MM.1S (cell line): Measurements from ENCODE around the gene DEPDC5.
A peak's percentile ranks its signal among the peaks of the same experiment; 100 is the strongest.

ENCODE experiments used
- DNase-seq: peaks from one replicate; pipeline ENCODE4 v3.0.0-alpha.2; 2015
- H2AFZ ChIP-seq: fragments of 300-600 bp; sonication (generic); 2 replicates; pipeline ENCODE4 v1.6.0; 2016; ENCODE audit warnings: antibody characterized with exemption, low read length
- H3F3A ChIP-seq: fragments of 300-600 bp; sonication (generic); 2 replicates; pipeline ENCODE4 v1.6.1; 2016; ENCODE audit warnings: mild to moderate bottlenecking, antibody characterized with exemption, low read length, moderate library complexity, mixed read lengths; ENCODE audit not compliant: insufficient read depth
- H3K27ac ChIP-seq: fragments of 300-600 bp; sonication (generic); 2 replicates; pipeline ENCODE4 v1.5.1; 2016; ENCODE audit warnings: mild to moderate bottlenecking, low read length
- H3K27me3 ChIP-seq: fragments of 300-600 bp; sonication (generic); replicated peaks from 2 replicates; pipeline ENCODE4 v1.6.0; 2016; ENCODE audit warnings: low read length; ENCODE audit not compliant: insufficient read depth
- H3K36me3 ChIP-seq: fragments of 300-600 bp; sonication (generic); replicated peaks from 2 replicates; pipeline ENCODE4 v1.6.1; 2016; ENCODE audit warnings: mild to moderate bottlenecking, low read length, mixed read lengths; ENCODE audit not compliant: insufficient read depth
- H3K4me1 ChIP-seq: fragments of 300-600 bp; sonication (generic); 2 replicates; pipeline ENCODE4 v1.6.1; 2016; ENCODE audit warnings: low read length, mixed read lengths
- H3K4me2 ChIP-seq: fragments of 300-600 bp; sonication (generic); 2 replicates; pipeline ENCODE4 v1.6.0; 2016; ENCODE audit warnings: low read depth, low read length
- H3K4me3 ChIP-seq: fragments of 300-600 bp; sonication (generic); 2 replicates; pipeline ENCODE4 v1.5.1; 2016; ENCODE audit warnings: low read length, mixed read lengths
- H3K79me2 ChIP-seq: fragments of 300-600 bp; sonication (generic); 2 replicates; pipeline ENCODE4 v1.6.1; 2016; ENCODE audit warnings: mixed run types, low read length, mixed read lengths
- H3K9ac ChIP-seq: fragments of 300-600 bp; sonication (generic); 2 replicates; pipeline ENCODE4 v1.6.1; 2016; ENCODE audit warnings: low read length, mixed read lengths
- H3K9me2 ChIP-seq: fragments of 300-600 bp; sonication (generic); replicated peaks from 2 replicates; pipeline ENCODE4 v1.6.1; 2016; ENCODE audit warnings: mild to moderate bottlenecking, low read length, mixed read lengths; ENCODE audit not compliant: insufficient read depth
- H3K9me3 ChIP-seq: fragments of 300-600 bp; sonication (generic); replicated peaks from 2 replicates; pipeline ENCODE4 v1.6.1; 2016; ENCODE audit warnings: mild to moderate bottlenecking, low read length, mixed read lengths; ENCODE audit not compliant: insufficient read depth
- H4K20me1 ChIP-seq: fragments of 300-600 bp; sonication (generic); 2 replicates; pipeline ENCODE4 v1.6.1; 2016; ENCODE audit warnings: mild to moderate bottlenecking, low read length, moderate library complexity, mixed read lengths; ENCODE audit not compliant: insufficient read depth
- CTCF ChIP-seq: fragments of 300-600 bp; sonication (generic); IDR thresholded peaks from 2 replicates; pipeline ENCODE4 v1.5.1; 2016; ENCODE audit warnings: antibody characterized with exemption, low read length, mixed read lengths
- EZH2 ChIP-seq: fragments of 300-600 bp; sonication (generic); optimal IDR thresholded peaks from 2 replicates; pipeline ENCODE3; 2017; ENCODE audit warnings: low read depth, mild to moderate bottlenecking, antibody characterized with exemption, low read length, mixed read lengths
- EZH2phosphoT487 ChIP-seq: fragments of 300-600 bp; sonication (generic); IDR thresholded peaks from 2 replicates; pipeline ENCODE4 v1.6.1; 2018; ENCODE audit warnings: antibody characterized with exemption, low read length

DEPDC5 gene

GRCh38 chr22:31844941-31845340 is 91.1 kb downstream of the DEPDC5 start:
- Histone ChIP-seq H4K20me1 (no peaks in the 10 kb centered on the region), H3F3A (no peaks in the 10 kb centered on the region), H3K79me2 (no peaks in the 10 kb centered on the region), H3K27ac (no peak overlapping the region), H3K9me3 (no peaks in the 10 kb centered on the region), H3K4me3 (no peak overlapping the region), H3K4me2 (no peak overlapping the region), H3K4me1 (no peaks in the 10 kb centered on the region), H3K9me2 (no peaks in the 10 kb centered on the region), H2AFZ (no peak overlapping the region), H3K36me3 (no peaks in the 10 kb centered on the region), H3K9ac (no peak overlapping the region), H3K27me3 (no peaks in the 10 kb centered on the region)
- DNase-seq: no peak
- TF ChIP-seq CTCF: no peak
- no peak for TF ChIP-seq EZH2
- TF ChIP-seq EZH2phosphoT487: no peak

- Histone ChIP-seq H2AFZ (no peak overlapping the region), H3K36me3 (no peaks in the 10 kb centered on the region; the same call in 1 of the 2 replicates), H3K4me3 (no peak overlapping the region), H4K20me1 (no peaks in the 10 kb centered on the region), H3F3A (no peaks in the 10 kb centered on the region), H3K9ac (no peak overlapping the region), H3K9me3 (no peaks in the 10 kb centered on the region), H3K79me2 (no peaks in the 10 kb centered on the region), H3K4me2 (no peak overlapping the region), H3K27ac (no peak overlapping the region), H3K4me1 (no peaks in the 10 kb centered on the region), H3K9me2 (no peaks in the 10 kb centered on the region), H3K27me3 (no peaks in the 10 kb centered on the region)
- no peak for TF ChIP-seq EZH2phosphoT487
- TF ChIP-seq CTCF: peak; percentile 29
- DNase-seq: no peak
These were observed 92.6 kb downstream of the DEPDC5 start for GRCh38 chr22:31846161-31847115.

GRCh38 chr22:31848411-31848810 is 94.6 kb downstream of the DEPDC5 start:
- H3K36me3 ChIP-seq: no peaks in the 10 kb centered on the region; the same call in 1 of the 2 replicates
- no peak for DNase-seq
- no peaks in the 10 kb centered on the region for H3K4me1 ChIP-seq
- H3K9ac ChIP-seq: no peak overlapping the region
- H2AFZ ChIP-seq: no peak overlapping the region
- H4K20me1 ChIP-seq: no peaks in the 10 kb centered on the region
- H3F3A ChIP-seq: no peaks in the 10 kb centered on the region
- no peaks in the 10 kb centered on the region for H3K9me3 ChIP-seq
- no peaks in the 10 kb centered on the region for H3K9me2 ChIP-seq
- no peak overlapping the region for H3K4me3 ChIP-seq
- TF ChIP-seq EZH2: no peak
- no peak for TF ChIP-seq EZH2phosphoT487
- no peak for TF ChIP-seq CTCF
- H3K27ac ChIP-seq: no peak overlapping the region
- H3K4me2 ChIP-seq: no peak overlapping the region
- no peaks in the 10 kb centered on the region for H3K27me3 ChIP-seq
- H3K79me2 ChIP-seq: no peaks in the 10 kb centered on the region
